ENCODE measurements around the gene PSME1. TPM values are rescaled to one million over a fixed set of nuclear protein-coding genes. Genes with fewer than 3 reads are reported as not detected.

PSME1 gene
- total and polyA plus RNA-seq, 2 of the 13 experiments (the other 11 are each of a cell fraction or from before 2014, with no cell fraction given), result 159 to 608 TPM

- TF ChIP-seq MXD4 (CRISPR knock-in tag; IDR thresholded peaks at IDR 0.05), result no peak; the same call in none of the 2 replicates
- TF ChIP-seq KDM2A (CRISPR knock-in tag; IDR thresholded peaks at IDR 0.05; ENCODE audit: borderline replicate concordance, low read depth), result peak; percentile 99
- peak; percentile 98 for TF ChIP-seq ZBTB38 (CRISPR knock-in tag; IDR thresholded peaks at IDR 0.05)
- no peak; the same call in 1 of the 2 replicates for TF ChIP-seq ZBTB40 (IDR thresholded peaks at IDR 0.05)
- TF ChIP-seq ZBTB40 (CRISPR knock-in tag; IDR thresholded peaks at IDR 0.05), result peak; percentile 81; the same call in 1 of the 2 replicates
- TF ChIP-seq GZF1 (CRISPR knock-in tag; IDR thresholded peaks at IDR 0.05), result peak; percentile 91; the same call in 1 of the 2 replicates
- peak; percentile 88; the same call in 1 of the 2 replicates for TF ChIP-seq ZNF354B (CRISPR knock-in tag; IDR thresholded peaks at IDR 0.05)
- peak; percentile 82; the same call in 1 of the 2 replicates for TF ChIP-seq ZBTB1 (CRISPR knock-in tag; IDR thresholded peaks at IDR 0.05; ENCODE audit: borderline replicate concordance)
- TF ChIP-seq ZNF512 (CRISPR knock-in tag; IDR thresholded peaks at IDR 0.05), result no peak
- peak; percentile 83; the same call in 1 of the 2 replicates for TF ChIP-seq ZNF329 (CRISPR knock-in tag; IDR thresholded peaks at IDR 0.05; ENCODE audit: low read depth)
- TF ChIP-seq MAFK (conservative IDR thresholded peaks at IDR 0.05 in 1 of 2, IDR thresholded peaks at IDR 0.05 in 1 of 2; ENCODE audit: low read length in 2 of 2), result peak in 1 of 2 experiments; percentile 1; a peak in 1 of 4 replicates
- peak; percentile 99 for TF ChIP-seq GATAD2A (CRISPR knock-in tag; IDR thresholded peaks at IDR 0.05)
- TF ChIP-seq ZNF766 (CRISPR knock-in tag; IDR thresholded peaks at IDR 0.05; ENCODE audit: borderline replicate concordance), result peak; percentile 85; the same call in 1 of the 2 replicates
- TF ChIP-seq MYC (CRISPR knock-in tag; IDR thresholded peaks at IDR 0.05; ENCODE audit: borderline replicate concordance), result peak; percentile 97
- TF ChIP-seq KMT2A (CRISPR knock-in tag; IDR thresholded peaks at IDR 0.05), result peak; percentile 99
- peak; percentile 89 for TF ChIP-seq NR2F6 (IDR thresholded peaks at IDR 0.05)
- peak; percentile 99 for TF ChIP-seq NR2F6 (CRISPR knock-in tag; IDR thresholded peaks at IDR 0.05)
- TF ChIP-seq CREM (IDR thresholded peaks at IDR 0.05), result peak; percentile 84; the same call in 1 of the 2 replicates
- peak; percentile 39; the same call in 1 of the 2 replicates for TF ChIP-seq CREM (CRISPR knock-in tag; IDR thresholded peaks at IDR 0.05)
- no peak for TF ChIP-seq PLSCR1 (CRISPR knock-in tag; IDR thresholded peaks at IDR 0.05; ENCODE audit: borderline replicate concordance)
These were observed 22.0 kb upstream of the PSME1 start (continued) for GRCh38 chr14:24113801-24114531.

Data from HepG2 (cell line).